ENCODE data around the gene BHLHE40.

DNA sequence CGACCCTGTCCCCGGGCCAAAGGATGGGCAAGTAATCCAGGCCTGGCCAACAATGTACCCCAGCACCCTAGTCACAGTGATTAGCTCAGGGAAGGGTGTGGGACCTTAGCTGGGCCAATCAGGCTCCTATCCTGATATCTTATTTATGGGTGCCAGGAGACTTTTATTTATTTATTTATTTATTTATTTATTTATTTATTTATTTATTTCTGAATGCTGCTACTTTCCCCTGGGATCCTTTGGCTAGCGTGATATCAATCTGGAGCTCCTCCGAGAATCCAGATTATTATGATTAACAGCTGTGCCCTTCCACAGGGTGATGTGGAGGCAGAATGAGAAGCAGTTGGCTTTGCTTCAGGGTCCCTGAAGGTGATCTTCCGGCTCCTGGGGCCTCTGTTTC is 32.2 kb upstream of the BHLHE40 start:
- TF ChIP-seq YY1 (IDR thresholded peaks at IDR 0.05; ENCODE audit: low read depth) (no peak), RAD21 (IDR thresholded peaks at IDR 0.05; ENCODE audit: low read depth) (no peak), ZBTB7A (IDR thresholded peaks at IDR 0.05; ENCODE audit: low read depth) (no peak), EP300 (IDR thresholded peaks at IDR 0.05; ENCODE audit: borderline replicate concordance) (no peak), CREB1 (IDR thresholded peaks at IDR 0.05; ENCODE audit: low read depth) (no peak), FOXM1 (IDR thresholded peaks at IDR 0.05; ENCODE audit: borderline replicate concordance, low read depth) (no peak), TEAD4 (IDR thresholded peaks at IDR 0.05) (no peak), CEBPB (IDR thresholded peaks at IDR 0.05) (no peak), TAF1 (IDR thresholded peaks at IDR 0.05; ENCODE audit: low read depth) (no peak), TCF12 (IDR thresholded peaks at IDR 0.05; ENCODE audit: low read depth) (no peak), NFIC (IDR thresholded peaks at IDR 0.05) (no peak)
- TF ChIP-seq, protein P1, sequence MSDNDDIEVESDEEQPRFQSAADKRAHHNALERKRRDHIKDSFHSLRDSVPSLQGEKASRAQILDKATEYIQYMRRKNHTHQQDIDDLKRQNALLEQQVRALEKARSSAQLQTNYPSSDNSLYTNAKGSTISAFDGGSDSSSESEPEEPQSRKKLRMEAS (IDR thresholded peaks at IDR 0.05): no peak
- TF ChIP-seq, protein P2, sequence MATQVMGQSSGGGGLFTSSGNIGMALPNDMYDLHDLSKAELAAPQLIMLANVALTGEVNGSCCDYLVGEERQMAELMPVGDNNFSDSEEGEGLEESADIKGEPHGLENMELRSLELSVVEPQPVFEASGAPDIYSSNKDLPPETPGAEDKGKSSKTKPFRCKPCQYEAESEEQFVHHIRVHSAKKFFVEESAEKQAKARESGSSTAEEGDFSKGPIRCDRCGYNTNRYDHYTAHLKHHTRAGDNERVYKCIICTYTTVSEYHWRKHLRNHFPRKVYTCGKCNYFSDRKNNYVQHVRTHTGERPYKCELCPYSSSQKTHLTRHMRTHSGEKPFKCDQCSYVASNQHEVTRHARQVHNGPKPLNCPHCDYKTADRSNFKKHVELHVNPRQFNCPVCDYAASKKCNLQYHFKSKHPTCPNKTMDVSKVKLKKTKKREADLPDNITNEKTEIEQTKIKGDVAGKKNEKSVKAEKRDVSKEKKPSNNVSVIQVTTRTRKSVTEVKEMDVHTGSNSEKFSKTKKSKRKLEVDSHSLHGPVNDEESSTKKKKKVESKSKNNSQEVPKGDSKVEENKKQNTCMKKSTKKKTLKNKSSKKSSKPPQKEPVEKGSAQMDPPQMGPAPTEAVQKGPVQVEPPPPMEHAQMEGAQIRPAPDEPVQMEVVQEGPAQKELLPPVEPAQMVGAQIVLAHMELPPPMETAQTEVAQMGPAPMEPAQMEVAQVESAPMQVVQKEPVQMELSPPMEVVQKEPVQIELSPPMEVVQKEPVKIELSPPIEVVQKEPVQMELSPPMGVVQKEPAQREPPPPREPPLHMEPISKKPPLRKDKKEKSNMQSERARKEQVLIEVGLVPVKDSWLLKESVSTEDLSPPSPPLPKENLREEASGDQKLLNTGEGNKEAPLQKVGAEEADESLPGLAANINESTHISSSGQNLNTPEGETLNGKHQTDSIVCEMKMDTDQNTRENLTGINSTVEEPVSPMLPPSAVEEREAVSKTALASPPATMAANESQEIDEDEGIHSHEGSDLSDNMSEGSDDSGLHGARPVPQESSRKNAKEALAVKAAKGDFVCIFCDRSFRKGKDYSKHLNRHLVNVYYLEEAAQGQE (IDR thresholded peaks at IDR 0.05; ENCODE audit: low read depth): no peak

Data from Ishikawa (cell line).